ENCODE data around the gene CLDN6.

DNA sequence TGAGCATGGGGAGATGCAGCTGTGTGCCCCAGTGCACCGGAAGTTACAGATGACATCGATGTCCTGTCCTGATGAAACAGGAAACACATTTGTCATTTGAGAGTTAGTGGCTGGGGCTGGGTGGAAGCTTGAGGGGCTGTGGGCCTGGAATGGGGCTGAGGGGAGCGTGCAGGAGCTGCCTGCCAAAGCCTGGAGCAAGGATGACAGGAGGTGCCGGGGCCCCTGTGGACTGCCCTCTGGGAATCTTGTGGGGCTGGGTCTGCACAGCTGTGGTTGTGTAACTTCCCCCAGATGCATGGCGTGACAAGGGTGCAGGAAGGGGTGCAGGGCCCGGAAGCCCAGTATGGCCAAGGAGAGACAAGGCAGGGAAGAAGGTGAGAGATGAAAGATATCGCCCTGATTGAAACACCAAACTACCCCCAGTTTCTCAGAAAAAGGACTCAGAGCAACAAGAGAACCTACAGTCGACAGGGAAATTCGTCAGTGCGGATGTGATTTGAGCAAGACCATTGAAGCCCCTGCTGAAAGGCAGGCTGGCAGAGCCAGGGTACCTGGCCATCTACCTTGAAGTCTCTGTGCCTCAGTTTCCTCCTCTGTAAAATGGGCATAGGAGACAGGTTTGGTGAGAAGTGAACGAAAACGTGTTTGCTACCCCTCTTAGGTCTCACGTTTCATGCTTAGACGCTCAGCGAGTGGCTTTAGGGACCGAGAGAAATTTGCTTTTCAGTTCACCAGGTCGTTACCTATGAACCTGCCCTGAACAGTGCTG is 37.2 kb upstream of the CLDN6 start:
- TF ChIP-seq ELF1 (IDR thresholded peaks at IDR 0.05; ENCODE audit: borderline replicate concordance, low read depth), result no peak
- TF ChIP-seq, protein P1, sequence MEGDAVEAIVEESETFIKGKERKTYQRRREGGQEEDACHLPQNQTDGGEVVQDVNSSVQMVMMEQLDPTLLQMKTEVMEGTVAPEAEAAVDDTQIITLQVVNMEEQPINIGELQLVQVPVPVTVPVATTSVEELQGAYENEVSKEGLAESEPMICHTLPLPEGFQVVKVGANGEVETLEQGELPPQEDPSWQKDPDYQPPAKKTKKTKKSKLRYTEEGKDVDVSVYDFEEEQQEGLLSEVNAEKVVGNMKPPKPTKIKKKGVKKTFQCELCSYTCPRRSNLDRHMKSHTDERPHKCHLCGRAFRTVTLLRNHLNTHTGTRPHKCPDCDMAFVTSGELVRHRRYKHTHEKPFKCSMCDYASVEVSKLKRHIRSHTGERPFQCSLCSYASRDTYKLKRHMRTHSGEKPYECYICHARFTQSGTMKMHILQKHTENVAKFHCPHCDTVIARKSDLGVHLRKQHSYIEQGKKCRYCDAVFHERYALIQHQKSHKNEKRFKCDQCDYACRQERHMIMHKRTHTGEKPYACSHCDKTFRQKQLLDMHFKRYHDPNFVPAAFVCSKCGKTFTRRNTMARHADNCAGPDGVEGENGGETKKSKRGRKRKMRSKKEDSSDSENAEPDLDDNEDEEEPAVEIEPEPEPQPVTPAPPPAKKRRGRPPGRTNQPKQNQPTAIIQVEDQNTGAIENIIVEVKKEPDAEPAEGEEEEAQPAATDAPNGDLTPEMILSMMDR (IDR thresholded peaks at IDR 0.05 in 2 of 3, conservative IDR thresholded peaks at IDR 0.05 in 1 of 3; ENCODE audit: borderline replicate concordance in 1 of 3, insufficient read depth in 1 of 3, low read depth in 2 of 3, low read length in 2 of 3), result no peak
- no peak for TF ChIP-seq POLR2A (IDR thresholded peaks at IDR 0.05; ENCODE audit: borderline replicate concordance, extremely low read depth, insufficient read depth, insufficient read length)
- TF ChIP-seq EZH2 (IDR thresholded peaks at IDR 0.05), result no peak
- TF ChIP-seq, protein P2, sequence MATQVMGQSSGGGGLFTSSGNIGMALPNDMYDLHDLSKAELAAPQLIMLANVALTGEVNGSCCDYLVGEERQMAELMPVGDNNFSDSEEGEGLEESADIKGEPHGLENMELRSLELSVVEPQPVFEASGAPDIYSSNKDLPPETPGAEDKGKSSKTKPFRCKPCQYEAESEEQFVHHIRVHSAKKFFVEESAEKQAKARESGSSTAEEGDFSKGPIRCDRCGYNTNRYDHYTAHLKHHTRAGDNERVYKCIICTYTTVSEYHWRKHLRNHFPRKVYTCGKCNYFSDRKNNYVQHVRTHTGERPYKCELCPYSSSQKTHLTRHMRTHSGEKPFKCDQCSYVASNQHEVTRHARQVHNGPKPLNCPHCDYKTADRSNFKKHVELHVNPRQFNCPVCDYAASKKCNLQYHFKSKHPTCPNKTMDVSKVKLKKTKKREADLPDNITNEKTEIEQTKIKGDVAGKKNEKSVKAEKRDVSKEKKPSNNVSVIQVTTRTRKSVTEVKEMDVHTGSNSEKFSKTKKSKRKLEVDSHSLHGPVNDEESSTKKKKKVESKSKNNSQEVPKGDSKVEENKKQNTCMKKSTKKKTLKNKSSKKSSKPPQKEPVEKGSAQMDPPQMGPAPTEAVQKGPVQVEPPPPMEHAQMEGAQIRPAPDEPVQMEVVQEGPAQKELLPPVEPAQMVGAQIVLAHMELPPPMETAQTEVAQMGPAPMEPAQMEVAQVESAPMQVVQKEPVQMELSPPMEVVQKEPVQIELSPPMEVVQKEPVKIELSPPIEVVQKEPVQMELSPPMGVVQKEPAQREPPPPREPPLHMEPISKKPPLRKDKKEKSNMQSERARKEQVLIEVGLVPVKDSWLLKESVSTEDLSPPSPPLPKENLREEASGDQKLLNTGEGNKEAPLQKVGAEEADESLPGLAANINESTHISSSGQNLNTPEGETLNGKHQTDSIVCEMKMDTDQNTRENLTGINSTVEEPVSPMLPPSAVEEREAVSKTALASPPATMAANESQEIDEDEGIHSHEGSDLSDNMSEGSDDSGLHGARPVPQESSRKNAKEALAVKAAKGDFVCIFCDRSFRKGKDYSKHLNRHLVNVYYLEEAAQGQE (IDR thresholded peaks at IDR 0.05; ENCODE audit: low read depth), result no peak
- no peak for TF ChIP-seq TCF7L2 (IDR thresholded peaks at IDR 0.05; ENCODE audit: borderline replicate concordance, extremely low read depth, insufficient read depth, insufficient read length)
- TF ChIP-seq, protein P3, sequence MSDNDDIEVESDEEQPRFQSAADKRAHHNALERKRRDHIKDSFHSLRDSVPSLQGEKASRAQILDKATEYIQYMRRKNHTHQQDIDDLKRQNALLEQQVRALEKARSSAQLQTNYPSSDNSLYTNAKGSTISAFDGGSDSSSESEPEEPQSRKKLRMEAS (IDR thresholded peaks at IDR 0.05), result no peak
- TF ChIP-seq POLR2AphosphoS5 (IDR thresholded peaks at IDR 0.05; ENCODE audit: low read depth, low read length), result no peak
- TF ChIP-seq ZNF274 (IDR thresholded peaks at IDR 0.05; ENCODE audit: low read depth, low read length), result no peak
- TF ChIP-seq CEBPB (IDR thresholded peaks at IDR 0.05; ENCODE audit: low read depth), result no peak
- no peak for TF ChIP-seq SRF (IDR thresholded peaks at IDR 0.05; ENCODE audit: low read depth)
- TF ChIP-seq SP1 (IDR thresholded peaks at IDR 0.05; ENCODE audit: low read depth), result no peak
- TF ChIP-seq, protein P4, sequence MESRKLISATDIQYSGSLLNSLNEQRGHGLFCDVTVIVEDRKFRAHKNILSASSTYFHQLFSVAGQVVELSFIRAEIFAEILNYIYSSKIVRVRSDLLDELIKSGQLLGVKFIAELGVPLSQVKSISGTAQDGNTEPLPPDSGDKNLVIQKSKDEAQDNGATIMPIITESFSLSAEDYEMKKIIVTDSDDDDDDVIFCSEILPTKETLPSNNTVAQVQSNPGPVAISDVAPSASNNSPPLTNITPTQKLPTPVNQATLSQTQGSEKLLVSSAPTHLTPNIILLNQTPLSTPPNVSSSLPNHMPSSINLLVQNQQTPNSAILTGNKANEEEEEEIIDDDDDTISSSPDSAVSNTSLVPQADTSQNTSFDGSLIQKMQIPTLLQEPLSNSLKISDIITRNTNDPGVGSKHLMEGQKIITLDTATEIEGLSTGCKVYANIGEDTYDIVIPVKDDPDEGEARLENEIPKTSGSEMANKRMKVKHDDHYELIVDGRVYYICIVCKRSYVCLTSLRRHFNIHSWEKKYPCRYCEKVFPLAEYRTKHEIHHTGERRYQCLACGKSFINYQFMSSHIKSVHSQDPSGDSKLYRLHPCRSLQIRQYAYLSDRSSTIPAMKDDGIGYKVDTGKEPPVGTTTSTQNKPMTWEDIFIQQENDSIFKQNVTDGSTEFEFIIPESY (IDR thresholded peaks at IDR 0.05; ENCODE audit: extremely low read depth, insufficient replicate concordance, low read length), result no peak

Data from HCT116 (cell line).